K562 (cell line): ENCODE measurements around the gene IREB2.

Experiments
- CTBP1 ChIP-seq: fragments of 450-650 bp; IDR thresholded peaks from 2 replicates; pipeline ENCODE4 v1.6.1; 2016; ENCODE audit warnings: borderline replicate concordance
- CTCF ChIP-seq, 3 experiments: IDR thresholded peaks in 2 of 3; conservative IDR thresholded peaks in 1 of 3; 2 replicates each; pipeline ENCODE4 v1.5.1; 2011 to 2012; ENCODE audit warnings: low read length in 3 of 3, mild to moderate bottlenecking in 3 of 3, control low read depth in 2 of 3, improper control_type of control experiment in 1 of 3, inconsistent platforms in 1 of 3, low read depth in 1 of 3, mixed read lengths in 1 of 3, moderate library complexity in 1 of 3; ENCODE audit not compliant: insufficient read depth in 2 of 3
- EGR1 ChIP-seq: fragments of 450-650 bp; conservative IDR thresholded peaks from 2 replicates; pipeline ENCODE4 v1.6.1; 2017; ENCODE audit warnings: mild to moderate bottlenecking
- ETS1 ChIP-seq: conservative IDR thresholded peaks from 2 replicates; pipeline ENCODE4 v1.6.1; 2011; ENCODE audit warnings: low read depth, mild to moderate bottlenecking, low read length; ENCODE audit not compliant: control insufficient read depth
- ZNF24 ChIP-seq: fragments of 450-650 bp; IDR thresholded peaks from 2 replicates; pipeline ENCODE4 v1.6.1; 2016
- ZNF282 ChIP-seq: sonication (generic); formaldehyde crosslinking; IDR thresholded peaks from 2 replicates; pipeline ENCODE4 v1.8.1; 2023; ENCODE audit warnings: missing genetic modification reagents

GRCh38 chr15:78437107-78437761 is 782 bp upstream of the IREB2 start:
- TF ChIP-seq CTCF (IDR thresholded peaks at IDR 0.05 in 2 of 3, conservative IDR thresholded peaks at IDR 0.05 in 1 of 3; ENCODE audit: insufficient read depth in 2 of 3, low read depth in 1 of 3, low read length in 3 of 3) (no peak), ETS1 (no peak), CTBP1 (peak; percentile 78), ZNF282 (CRISPR knock-in tag) (no peak), ZNF24 (no peak), EGR1 (no peak)
